Smooth muscle cell of the brain vasculature (primary cell): ENCODE data around the gene SIRPD.
"Not testable (repeated sequence)": the region's sequence is repeated elsewhere in the genome, so short reads cannot be mapped to it uniquely, and the experiment has no call there.

Experiments
- DNase-seq: peaks from one replicate; pipeline ENCODE4 v3.0.0-alpha.2; 2012; ENCODE audit warnings: low read depth, low spot score

Gene SIRPD

GRCh38 chr20:1557605-1558004, at the start of gene SIRPD:
Gene SIRPD (minus strand): TSS chr20:1557705. CDS start chr20:1557653, 52 bp downstream.
- DNase-seq: no peak

GRCh38 chr20:1600736-1601135, 43.2 kb upstream of the SIRPD start:
- no peak for DNase-seq

DNA sequence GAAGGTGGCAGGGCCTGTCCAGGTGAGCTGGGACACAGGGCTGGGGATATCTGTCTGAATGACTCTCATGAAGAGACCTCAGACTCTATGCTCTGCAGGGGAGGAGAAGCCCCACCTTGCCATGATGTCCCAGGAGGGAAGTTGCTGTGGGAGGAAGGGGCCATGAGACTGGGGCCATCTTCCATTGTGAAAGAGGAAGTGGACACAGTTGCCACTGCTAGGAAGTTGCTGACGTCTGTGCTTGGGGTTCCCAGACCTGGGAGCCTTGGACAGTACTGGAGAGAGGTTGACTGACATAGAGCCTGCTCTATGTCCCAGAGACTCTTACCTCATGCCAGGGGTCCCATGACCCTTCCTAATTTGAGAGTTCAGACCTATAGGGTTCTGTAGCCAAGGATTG, 37.8 kb upstream of the SIRPD start:
- no peak for DNase-seq

DNA sequence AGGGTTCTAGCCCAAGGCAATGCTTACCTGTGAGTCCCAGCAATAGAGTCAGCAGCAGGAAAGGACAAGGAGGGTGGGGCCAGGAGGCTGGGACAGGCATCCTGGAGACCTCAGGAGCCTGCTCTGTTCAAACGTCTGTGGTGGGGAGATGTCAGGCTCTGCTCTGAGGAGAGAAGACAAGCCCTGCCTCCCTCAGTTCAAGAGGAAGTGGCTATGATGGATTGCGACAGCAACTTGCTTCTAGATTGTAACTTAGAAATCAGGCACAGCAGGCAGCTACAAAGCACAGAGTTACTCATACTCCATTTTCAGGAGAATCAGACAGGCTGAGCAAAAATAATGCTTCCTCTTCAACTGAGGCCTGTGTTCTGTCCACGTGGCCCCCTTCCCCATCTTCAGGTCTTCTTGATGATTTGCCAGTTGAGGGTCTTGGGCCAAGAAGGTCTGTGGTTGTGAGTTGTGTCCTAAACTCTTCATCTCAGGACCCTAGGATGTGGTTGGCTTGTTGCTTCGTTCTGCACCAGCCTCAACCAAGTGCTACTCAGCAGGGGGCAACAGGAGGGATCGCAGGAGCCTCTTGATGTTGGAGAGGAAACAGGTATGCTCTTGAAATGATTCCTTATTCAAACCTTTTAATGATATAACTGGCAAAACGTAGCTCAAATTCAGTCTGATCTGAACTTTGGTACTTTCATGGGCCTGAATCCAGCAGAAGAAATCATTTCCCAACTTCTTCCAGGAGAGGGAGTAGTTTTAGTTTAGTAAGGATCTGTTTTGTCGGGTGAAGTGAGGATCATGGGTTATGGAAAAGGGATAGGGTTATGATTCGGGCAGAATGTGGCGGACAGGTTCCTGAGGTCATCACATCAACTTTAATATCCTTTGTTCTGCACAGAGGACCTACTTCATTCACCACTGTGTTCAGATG, 31.3 kb upstream of the SIRPD start:
- no peak for DNase-seq

GRCh38 chr20:1587781-1588532, 30.5 kb upstream of the SIRPD start:
- no peak for DNase-seq

GRCh38 chr20:1579488-1579887, 22.0 kb upstream of the SIRPD start:
- no peak for DNase-seq

DNA sequence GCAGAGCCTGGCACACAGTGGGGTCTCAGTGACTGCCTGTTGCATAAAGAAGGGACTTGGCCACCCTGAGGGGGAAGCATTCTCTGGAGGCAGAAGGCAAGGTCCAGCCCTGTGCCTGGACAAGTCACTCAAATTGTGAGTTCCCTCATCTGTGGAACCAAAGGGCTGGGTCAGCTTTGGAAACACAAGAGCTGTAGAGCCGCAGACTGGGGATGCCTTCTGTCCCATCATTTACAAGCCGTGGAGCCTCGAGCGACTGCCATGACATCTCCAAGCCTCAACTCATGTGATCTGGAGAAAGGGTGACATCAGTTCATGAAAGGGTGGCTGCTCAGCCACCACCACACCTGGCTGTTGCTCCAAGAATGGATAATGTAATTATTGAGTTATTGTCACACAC, 20.4 kb upstream of the SIRPD start:
- DNase-seq: no peak

- DNase-seq: not testable (repeated sequence)
Observed at GRCh38 chr20:1577313-1577712, 19.8 kb upstream of the SIRPD start.

DNA sequence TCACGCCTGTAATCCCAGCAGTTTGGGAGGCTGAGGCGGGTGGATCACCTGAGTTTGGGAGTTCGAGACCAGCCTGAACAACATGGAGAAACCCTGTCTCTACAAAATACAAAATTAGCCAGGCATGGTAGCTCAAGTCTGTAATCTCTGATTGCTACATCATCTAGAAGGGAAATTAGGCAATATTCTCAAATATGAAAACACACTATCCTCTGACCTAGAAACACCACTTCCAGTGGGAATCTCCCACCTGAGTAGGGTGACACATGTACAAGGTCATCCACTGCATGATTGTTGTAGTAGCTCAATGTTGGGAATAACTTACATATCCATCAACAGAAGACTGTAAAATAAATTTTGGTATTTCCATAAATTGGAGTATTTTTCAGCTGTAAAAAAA, 19.1 kb upstream of the SIRPD start:
- DNase-seq: no peak

GRCh38 chr20:1576003-1576402, 18.5 kb upstream of the SIRPD start:
- DNase-seq: not testable (repeated sequence)

DNA sequence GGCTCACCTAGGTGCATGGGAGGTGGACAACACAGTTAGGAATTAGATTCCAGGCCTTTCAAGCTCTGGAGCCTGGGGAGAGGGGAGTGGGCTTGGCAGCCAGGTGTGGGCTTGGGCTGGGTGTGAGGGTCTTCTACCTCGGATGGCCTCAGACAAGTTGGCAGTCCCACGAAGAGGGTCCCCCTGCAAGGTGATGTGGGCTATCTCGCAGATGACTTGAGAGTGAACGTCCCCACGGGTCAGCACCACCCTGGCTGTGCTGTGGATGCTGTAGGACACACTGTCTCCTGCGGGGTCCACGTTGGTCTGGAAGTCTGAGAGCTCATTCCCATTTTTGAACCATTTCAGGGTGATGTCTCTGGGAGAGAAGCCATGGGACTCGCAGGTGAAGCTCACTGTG, 14.1 kb upstream of the SIRPD start:
- not testable (repeated sequence) for DNase-seq

GRCh38 chr20:1569415-1569881, 11.9 kb upstream of the SIRPD start:
- no peak for DNase-seq

GRCh38 chr20:1568163-1568490, 10.6 kb upstream of the SIRPD start:
- DNase-seq: no peak

GRCh38 chr20:1567392-1568162, 10.1 kb upstream of the SIRPD start:
- DNase-seq: peak; percentile 26

GRCh38 chr20:1566701-1567100, 9.2 kb upstream of the SIRPD start:
- no peak for DNase-seq

GRCh38 chr20:1565461-1565860, 8.0 kb upstream of the SIRPD start:
- DNase-seq: no peak

GRCh38 chr20:1563598-1563997, 6.1 kb upstream of the SIRPD start:
- no peak for DNase-seq

DNA sequence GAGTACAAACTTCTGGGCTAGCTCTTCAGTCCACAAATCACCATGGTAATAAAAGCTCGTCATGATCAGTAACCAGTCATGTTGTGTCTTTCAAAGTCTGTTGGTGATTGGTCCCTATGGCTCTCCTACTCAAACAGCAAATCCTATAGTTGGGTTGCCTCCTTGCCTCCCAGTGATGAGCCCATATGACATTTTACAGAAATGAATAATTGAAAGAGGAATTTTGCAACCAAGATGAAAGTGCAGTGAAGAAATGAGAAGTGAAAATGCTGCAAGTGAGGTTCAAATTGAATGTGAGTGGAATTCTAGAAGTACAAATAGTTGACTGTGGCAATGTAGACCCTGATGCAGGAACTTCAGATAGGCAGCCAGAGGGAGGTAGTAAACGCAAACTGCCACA, 5.1 kb upstream of the SIRPD start:
- DNase-seq: no peak

- no peak for DNase-seq
Observed at GRCh38 chr20:1561350-1561749, 3.8 kb upstream of the SIRPD start.

DNA sequence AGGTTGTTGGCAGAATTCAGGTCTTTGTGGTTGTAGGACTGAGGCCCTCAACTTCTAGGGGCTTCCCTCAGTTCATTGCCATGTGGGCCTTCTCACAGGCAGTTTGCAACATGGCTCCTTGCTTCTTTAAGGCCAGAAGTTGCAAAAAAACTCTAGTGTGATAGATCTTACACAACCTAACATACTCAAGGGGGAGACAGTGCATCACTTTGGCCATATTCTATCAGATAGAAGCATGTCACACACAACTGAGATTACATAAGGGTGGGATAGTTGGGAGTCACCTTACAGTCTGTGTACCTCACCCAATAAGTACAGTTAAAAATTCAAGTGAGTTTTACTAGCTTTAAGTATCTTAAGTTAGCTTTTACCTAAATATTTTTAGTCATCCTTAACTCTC, 1.6 kb downstream of the SIRPD start:
- no peak for DNase-seq

GRCh38 chr20:1539816-1540419, 17.6 kb downstream of the SIRPD start:
- no peak for DNase-seq

DNA sequence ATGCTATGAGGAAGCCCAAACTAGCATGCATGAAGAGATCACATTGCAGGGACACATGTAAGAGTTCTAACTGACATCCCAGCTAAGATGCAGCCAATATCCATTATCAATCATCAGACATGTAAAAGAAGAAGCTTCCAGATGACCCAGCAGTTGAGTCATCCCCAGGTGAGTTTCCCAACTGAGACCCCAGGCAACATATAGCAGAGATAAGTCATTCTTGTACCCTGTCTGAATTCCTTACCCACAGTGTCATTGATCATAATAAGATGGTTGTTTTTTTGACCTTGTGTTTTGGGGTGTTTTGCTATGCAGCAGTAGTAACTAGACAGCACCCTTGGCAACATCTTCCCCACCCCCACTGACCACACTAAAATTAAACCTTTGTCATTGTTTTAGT, 18.9 kb downstream of the SIRPD start:
- DNase-seq: no peak
